T-helper 1 cell (primary cell): ENCODE measurements around the gene SUFU.

Experiments
- DNase-seq, 5 donors: peaks; one replicate each; pipeline ENCODE4 v3.0.0-alpha.2; 2012 to 2020

The SUFU gene

GRCh38 chr10:102675666-102676533 lies 172.1 kb downstream of the SUFU start:
- no peak for DNase-seq

- DNase-seq = no peak
Measured at GRCh38 chr10:102676534-102677315, 173.0 kb downstream of the SUFU start.

GRCh38 chr10:102677331-102678067 lies 173.7 kb downstream of the SUFU start:
- no peak for DNase-seq

GRCh38 chr10:102678068-102678400 lies 174.3 kb downstream of the SUFU start:
- DNase-seq = no peak

GRCh38 chr10:102678842-102679289 lies 175.1 kb downstream of the SUFU start:
- no peak for DNase-seq

GRCh38 chr10:102679596-102679995 lies 175.8 kb downstream of the SUFU start:
- no peak for DNase-seq

- no peak for DNase-seq
Measured at GRCh38 chr10:102681696-102682095, 177.9 kb downstream of the SUFU start.

- no peak for DNase-seq
Measured at GRCh38 chr10:102682416-102682815, 178.6 kb downstream of the SUFU start.

GRCh38 chr10:102682981-102683380 lies 179.2 kb downstream of the SUFU start:
- no peak for DNase-seq
